ENCODE measurements around the gene STAMBPL1.
"Not testable (repeated sequence)": the region's sequence is repeated elsewhere in the genome, so short reads cannot be mapped to it uniquely, and the experiment has no call there.

The STAMBPL1 gene

GRCh38 chr10:88857831-88858230, 22.2 kb upstream of the STAMBPL1 start:
- DNase-seq (ENCODE audit: low read depth), result no peak

- DNase-seq (ENCODE audit: low read depth), result no peak
Measured at GRCh38 chr10:88858491-88858890, 21.6 kb upstream of the STAMBPL1 start.

- DNase-seq (ENCODE audit: low read depth), result no peak
Measured at GRCh38 chr10:88861036-88861435, 19.0 kb upstream of the STAMBPL1 start.

- DNase-seq (ENCODE audit: low read depth), result no peak
Measured at GRCh38 chr10:88865281-88865876, 14.7 kb upstream of the STAMBPL1 start.

- DNase-seq (ENCODE audit: low read depth), result no peak
Measured at GRCh38 chr10:88866454-88866853, 13.6 kb upstream of the STAMBPL1 start.

GRCh38 chr10:88870089-88870488, 10.0 kb upstream of the STAMBPL1 start:
- DNase-seq (ENCODE audit: low read depth), result no peak

- no peak for DNase-seq (ENCODE audit: low read depth)
Measured at GRCh38 chr10:88873757-88874156, 6.3 kb upstream of the STAMBPL1 start.

GRCh38 chr10:88874281-88874680, 5.8 kb upstream of the STAMBPL1 start:
- no peak for DNase-seq (ENCODE audit: low read depth)

GRCh38 chr10:88875081-88875480, 5.0 kb upstream of the STAMBPL1 start:
- no peak for DNase-seq (ENCODE audit: low read depth)

GRCh38 chr10:88877298-88877697, 2.7 kb upstream of the STAMBPL1 start:
- DNase-seq (ENCODE audit: low read depth), result no peak

- DNase-seq (ENCODE audit: low read depth), result peak; percentile 50
Measured at GRCh38 chr10:88880282-88881076, 434 bp downstream of the STAMBPL1 start.

- DNase-seq (ENCODE audit: low read depth), result no peak
Measured at GRCh38 chr10:88881320-88881719, 1.3 kb downstream of the STAMBPL1 start.

GRCh38 chr10:88881922-88882645, 2.0 kb downstream of the STAMBPL1 start:
- DNase-seq (ENCODE audit: low read depth), result no peak

- not testable (repeated sequence) for DNase-seq (ENCODE audit: low read depth)
Measured at GRCh38 chr10:88882646-88883447, 2.8 kb downstream of the STAMBPL1 start.

- no peak for DNase-seq (ENCODE audit: low read depth)
Measured at GRCh38 chr10:88883448-88883809, 3.4 kb downstream of the STAMBPL1 start.

GRCh38 chr10:88886557-88886956, 6.5 kb downstream of the STAMBPL1 start:
- no peak for DNase-seq (ENCODE audit: low read depth)

GRCh38 chr10:88888810-88889445, 8.9 kb downstream of the STAMBPL1 start:
- no peak for DNase-seq (ENCODE audit: low read depth)

- no peak for DNase-seq (ENCODE audit: low read depth)
Measured at GRCh38 chr10:88889559-88890337, 9.7 kb downstream of the STAMBPL1 start.

GRCh38 chr10:88890681-88891381, 10.8 kb downstream of the STAMBPL1 start:
- no peak for DNase-seq (ENCODE audit: low read depth)

GRCh38 chr10:88892222-88892967, 12.3 kb downstream of the STAMBPL1 start:
- no peak for DNase-seq (ENCODE audit: low read depth)

Data from activated T-cell treated with anti-CD3 and anti-CD28 coated beads for 1 hour (primary cell).